GM12878 (cell line): ENCODE data around the gene GLI2.

Source experiments
- CEBPB ChIP-seq, 2 experiments: fragments of 150-350 bp in 1 of 2; IDR thresholded peaks; 2 replicates each; pipeline ENCODE4 v1.6.1; 2012 to 2014; ENCODE audit warnings: low read depth in 2 of 2, low read length in 2 of 2, borderline replicate concordance in 1 of 2, inconsistent platforms in 1 of 2
- NFYB ChIP-seq: IDR thresholded peaks from 2 replicates; pipeline ENCODE4 v1.6.1; 2011; ENCODE audit warnings: low read depth, mild to moderate bottlenecking, low read length, improper control_type of control experiment, moderate library complexity; ENCODE audit not compliant: insufficient read depth
- POLR2A ChIP-seq: IDR thresholded peaks from 2 replicates; pipeline ENCODE4 v1.6.1; 2011; ENCODE audit warnings: low read depth, mild to moderate bottlenecking, low read length
- POLR2AphosphoS5 ChIP-seq: IDR thresholded peaks from 2 replicates; pipeline ENCODE4 v1.6.1; 2011; ENCODE audit warnings: mild to moderate bottlenecking, low read length, inconsistent platforms
- SPI1 ChIP-seq: IDR thresholded peaks from 2 replicates; pipeline ENCODE4 v1.6.1; 2011; ENCODE audit warnings: low read depth, mild to moderate bottlenecking, low read length, moderate library complexity, borderline replicate concordance; ENCODE audit not compliant: insufficient read depth
- TF ChIP-seq, protein P1 (sequence below): IDR thresholded peaks from 2 replicates; pipeline ENCODE4 v1.6.1; 2012; ENCODE audit warnings: low read length, inconsistent platforms

DNA sequence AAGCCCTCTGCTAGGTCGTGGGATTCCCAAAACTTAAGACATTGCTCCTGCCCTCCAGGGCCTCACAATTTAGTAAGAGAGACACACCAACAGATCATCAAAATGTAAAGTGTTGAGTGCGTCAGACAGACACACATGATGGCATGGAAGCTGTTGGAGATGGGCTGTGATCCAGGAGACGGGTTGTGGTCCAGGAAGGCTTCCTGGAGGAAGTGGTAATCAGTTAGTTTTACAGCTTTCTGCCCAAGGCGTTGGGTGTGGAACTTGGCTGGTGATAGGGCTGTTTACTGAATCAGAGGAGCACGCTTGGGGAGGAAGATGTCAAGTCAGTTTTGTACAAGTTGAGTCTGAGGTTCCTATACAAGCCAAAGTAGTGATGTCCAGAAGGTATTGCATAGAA is 24.0 kb upstream of the GLI2 start:
- no peak for TF ChIP-seq POLR2A
- TF ChIP-seq, protein P1, sequence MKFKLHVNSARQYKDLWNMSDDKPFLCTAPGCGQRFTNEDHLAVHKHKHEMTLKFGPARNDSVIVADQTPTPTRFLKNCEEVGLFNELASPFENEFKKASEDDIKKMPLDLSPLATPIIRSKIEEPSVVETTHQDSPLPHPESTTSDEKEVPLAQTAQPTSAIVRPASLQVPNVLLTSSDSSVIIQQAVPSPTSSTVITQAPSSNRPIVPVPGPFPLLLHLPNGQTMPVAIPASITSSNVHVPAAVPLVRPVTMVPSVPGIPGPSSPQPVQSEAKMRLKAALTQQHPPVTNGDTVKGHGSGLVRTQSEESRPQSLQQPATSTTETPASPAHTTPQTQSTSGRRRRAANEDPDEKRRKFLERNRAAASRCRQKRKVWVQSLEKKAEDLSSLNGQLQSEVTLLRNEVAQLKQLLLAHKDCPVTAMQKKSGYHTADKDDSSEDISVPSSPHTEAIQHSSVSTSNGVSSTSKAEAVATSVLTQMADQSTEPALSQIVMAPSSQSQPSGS = no peak
- no peak for TF ChIP-seq SPI1
- TF ChIP-seq CEBPB (IDR thresholded peaks at IDR 0.05; ENCODE audit: borderline replicate concordance in 1 of 2, low read depth in 2 of 2, low read length in 2 of 2) = no peak
- TF ChIP-seq POLR2AphosphoS5 = no peak
- TF ChIP-seq NFYB = no peak
